Stimulated activated CD8-positive, alpha-beta memory T cell treated with anti-CD3 and anti-CD28 coated beads, Interleukin-12 subunit alpha, Interleukin-12 subunit beta, amount 100 ng/mL, for 4 hours (primary cell): ENCODE measurements around the gene EXT2.

Experiments used
- DNase-seq: peaks from one replicate; pipeline ENCODE4 v3.0.0-alpha.2; 2020; ENCODE audit warnings: low read depth

The EXT2 gene

GRCh38 chr11:44167046-44167445 is 71.6 kb downstream of the EXT2 start:
- no peak for DNase-seq

- DNase-seq = no peak
These were observed 76.0 kb downstream of the EXT2 start for GRCh38 chr11:44171518-44171917.

- DNase-seq = no peak
These were observed 77.5 kb downstream of the EXT2 start for GRCh38 chr11:44172966-44173365.

GRCh38 chr11:44174842-44175241 is 79.4 kb downstream of the EXT2 start:
- no peak for DNase-seq

- no peak for DNase-seq
These were observed 81.2 kb downstream of the EXT2 start for GRCh38 chr11:44176546-44177213.

DNA sequence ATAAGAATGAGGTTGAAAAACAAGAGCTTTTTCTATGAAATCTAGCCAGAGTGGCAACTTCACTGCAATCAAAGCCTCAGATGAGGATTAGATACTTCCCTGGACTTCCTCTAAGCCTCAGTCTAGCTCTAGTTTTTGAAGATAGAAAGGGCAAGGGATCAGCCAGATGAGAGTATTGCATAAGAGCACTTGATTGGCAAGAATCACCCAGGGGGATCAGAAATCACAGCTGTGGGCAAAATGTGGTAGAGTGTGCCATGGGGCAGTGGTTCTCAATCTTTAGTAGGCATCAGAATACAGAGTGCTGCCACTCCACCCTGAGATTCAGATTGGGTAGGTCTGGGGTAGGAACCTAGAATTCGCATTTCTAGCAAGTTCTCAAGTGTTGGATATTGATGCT is 82.4 kb downstream of the EXT2 start:
- DNase-seq = no peak

GRCh38 chr11:44178381-44178780 is 82.9 kb downstream of the EXT2 start:
- DNase-seq = no peak

- DNase-seq = no peak
These were observed 83.7 kb downstream of the EXT2 start for GRCh38 chr11:44179173-44179572.

DNA sequence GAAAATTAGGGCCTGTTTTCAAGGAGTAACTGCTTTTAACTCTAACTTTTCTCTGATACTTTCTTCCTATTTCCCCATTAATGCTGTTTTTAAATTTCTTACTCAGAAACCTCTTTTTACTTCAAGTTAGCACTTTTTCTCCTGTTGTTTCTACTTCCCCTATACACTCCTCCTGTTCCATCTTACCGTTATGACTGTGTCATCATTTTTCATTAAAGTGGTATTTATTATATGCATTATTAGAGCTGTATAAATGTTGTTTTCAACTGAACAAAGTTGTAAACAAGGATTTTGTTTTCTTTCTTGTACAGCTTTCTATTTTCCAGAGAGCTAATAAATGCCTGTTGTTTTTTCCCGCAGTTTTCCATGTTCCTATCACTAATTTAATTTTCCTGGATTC is 84.6 kb downstream of the EXT2 start:
- DNase-seq = no peak

GRCh38 chr11:44185522-44185921 is 90.0 kb downstream of the EXT2 start:
- no peak for DNase-seq

DNA sequence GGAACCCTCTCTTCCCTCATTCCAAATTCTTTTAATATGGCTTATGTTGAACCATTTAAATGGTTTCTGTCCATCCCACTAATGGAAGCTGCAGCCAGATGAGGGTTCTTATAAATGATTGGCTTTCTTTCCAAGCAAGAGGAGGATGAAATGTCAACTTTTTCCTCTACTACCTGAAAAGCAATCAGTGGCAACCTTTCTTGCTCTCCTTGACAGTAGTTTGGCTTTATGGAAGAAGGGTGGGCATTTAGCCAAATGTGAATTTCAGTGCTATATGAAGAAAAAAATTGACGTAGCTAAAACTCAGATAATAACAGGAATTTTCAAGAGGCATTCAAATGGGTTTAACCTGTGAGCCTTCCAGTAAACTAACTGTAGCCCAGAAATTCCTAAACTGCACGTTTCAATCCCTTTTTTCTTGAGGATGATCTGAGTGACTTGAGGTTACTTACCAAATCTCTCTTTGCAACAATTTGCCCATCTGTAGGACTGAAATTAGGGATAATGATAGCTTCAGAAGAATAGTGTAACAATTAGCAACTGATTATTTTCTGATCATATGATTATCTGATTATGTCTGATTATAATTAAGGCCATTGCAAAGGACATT is 90.9 kb downstream of the EXT2 start:
- DNase-seq = no peak

DNA sequence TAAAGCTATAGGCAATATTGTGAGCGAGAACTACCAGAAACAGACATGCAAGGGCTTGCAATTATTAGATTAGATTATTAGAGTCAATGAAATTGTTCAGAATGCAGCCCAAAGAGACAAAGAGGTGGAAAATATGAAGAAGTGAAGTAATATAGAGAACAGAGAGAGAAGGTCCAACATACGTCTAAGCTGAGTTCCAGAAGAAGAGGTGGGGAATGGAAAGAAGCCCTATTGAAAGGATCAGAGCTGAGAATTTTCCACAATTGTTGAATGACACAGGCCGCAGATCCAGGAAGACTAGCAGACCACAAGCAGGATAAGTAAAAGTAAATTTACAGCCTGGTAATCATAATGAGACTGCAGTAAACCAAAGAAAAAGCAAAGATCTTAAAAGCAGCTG is 93.2 kb downstream of the EXT2 start:
- no peak for DNase-seq

DNA sequence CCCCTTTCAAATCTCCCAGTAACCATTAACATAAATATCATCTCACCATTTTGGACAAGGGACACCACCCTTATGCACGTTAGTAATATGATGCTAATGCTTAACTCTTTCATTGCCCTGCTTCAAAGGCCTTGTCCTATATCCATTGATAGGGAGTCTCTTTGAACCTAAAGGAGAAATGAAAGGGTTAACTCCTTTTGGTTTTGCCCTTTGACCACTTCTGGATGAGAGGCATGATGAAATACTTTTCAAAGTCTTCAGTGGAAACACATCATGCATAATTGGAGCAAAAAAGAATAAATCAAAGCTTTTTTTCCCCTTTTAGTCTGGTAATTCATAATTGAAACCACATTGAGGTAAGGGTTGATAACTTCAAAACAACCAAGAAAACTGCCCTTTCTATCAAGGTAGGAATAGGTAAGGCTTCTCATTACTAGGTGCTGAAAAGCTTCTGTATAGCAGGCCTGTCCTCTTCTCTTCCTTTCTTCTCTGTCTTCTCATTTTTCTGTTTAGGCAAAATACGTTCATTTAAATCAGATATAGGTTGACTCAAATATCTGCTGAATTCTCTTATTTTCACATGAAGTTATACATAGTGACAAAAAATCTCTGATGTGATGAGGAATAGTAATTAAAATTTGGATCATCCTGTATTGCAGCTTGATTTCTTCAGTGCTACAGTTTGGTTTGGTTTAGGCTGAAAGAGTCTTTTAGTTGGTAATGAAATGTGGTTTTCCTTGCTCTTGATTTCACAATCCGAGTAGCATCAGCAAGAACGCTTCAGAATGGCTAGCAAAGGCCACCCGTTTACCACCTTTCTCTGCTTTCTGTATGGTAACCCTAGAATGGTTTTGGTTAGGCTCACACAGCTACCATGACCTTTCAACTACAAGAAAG is 94.8 kb downstream of the EXT2 start:
- no peak for DNase-seq

- DNase-seq = no peak
These were observed 95.4 kb downstream of the EXT2 start for GRCh38 chr11:44190883-44191230.

- DNase-seq = no peak
These were observed 96.0 kb downstream of the EXT2 start for GRCh38 chr11:44191322-44192016.

- DNase-seq = no peak
These were observed 96.5 kb downstream of the EXT2 start for GRCh38 chr11:44192017-44192385.

DNA sequence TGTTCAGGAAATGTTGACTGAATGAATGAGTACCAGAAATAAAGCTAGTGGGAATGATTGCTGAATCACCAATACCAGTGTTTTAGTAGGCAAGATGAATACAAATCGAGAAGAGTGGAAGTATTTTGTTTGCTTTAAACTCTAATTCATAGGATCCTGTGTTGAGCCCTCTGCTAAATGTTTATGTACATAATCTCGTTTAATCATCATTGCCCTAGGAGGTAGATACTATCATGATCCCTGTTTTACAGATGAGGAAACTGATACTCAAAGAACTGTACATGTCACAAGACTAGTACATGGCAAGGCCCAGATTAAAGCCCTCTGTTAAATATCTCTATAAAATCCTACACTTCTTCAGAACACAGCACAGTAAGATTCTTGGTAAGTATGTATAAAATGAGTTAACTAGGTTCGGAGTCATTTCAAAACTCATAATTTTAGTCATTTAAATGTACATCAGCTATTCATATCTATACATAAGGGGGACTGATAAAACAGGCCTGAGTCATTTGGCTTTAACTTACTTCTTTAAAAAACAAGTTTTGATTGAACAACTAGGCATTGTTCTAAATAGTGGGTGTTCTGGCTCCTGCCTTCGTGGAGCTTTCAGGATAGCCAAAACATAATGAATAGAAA is 97.1 kb downstream of the EXT2 start:
- no peak for DNase-seq

GRCh38 chr11:44193856-44194255 is 98.4 kb downstream of the EXT2 start:
- no peak for DNase-seq

DNA sequence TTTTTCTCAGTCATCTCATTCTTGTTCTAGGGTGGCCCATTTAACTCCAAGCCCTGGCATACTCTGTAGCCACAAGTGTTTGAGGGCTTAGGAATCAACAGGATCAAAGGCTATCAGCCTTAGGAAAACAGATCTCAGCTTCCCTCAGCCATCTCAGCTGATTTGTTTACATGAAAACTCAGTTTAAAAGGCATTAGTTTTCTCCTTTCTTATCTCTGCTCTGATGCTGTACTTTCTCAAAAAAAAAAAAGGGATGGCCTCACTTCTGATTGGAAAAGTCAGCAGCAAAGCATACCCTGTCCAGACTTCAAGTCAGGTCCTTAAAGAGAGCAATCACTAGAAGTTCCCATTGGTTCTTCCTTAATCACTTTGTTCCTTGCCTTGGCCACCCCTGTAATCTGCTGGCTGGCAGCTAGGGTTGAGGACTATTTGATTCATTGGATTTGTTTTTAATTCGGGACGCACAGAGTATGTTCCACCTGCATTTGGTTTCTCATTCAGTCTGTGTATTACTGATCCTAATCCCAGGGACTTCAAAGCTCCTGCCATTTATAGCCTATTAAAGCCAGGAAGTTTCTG is 102.8 kb downstream of the EXT2 start:
- no peak for DNase-seq

GRCh38 chr11:44199298-44199697 is 103.8 kb downstream of the EXT2 start:
- DNase-seq = no peak

DNA sequence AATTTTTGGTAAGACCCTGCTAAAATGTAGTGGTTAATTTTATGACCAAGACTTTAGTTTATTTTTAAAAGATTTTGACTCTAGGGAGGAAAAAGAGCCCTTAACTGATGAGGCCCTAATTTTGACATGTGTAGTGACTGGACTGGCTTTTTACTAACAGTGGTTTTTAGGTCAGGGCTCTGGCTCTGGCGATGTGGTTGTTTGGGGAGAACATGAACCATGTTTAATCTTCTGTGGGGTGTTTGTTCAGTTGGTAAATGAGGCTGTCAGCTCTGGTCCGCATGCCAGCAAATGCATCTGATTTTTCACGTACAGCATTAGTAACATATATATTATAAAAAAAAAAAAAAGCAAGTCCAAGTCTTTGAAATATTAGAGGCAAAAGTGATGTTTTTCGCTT is 104.3 kb downstream of the EXT2 start:
- no peak for DNase-seq
